Measurements from ENCODE around the gene QRICH2. TPM values are rescaled to one million over a fixed set of nuclear protein-coding genes. Genes with fewer than 3 reads are reported as not detected.
"Not testable (repeated sequence)": the region's sequence is repeated elsewhere in the genome, so short reads cannot be mapped to it uniquely, and the experiment has no call there.

The QRICH2 gene
- polyA plus RNA-seq, 1 donor = 8.9 TPM

DNA sequence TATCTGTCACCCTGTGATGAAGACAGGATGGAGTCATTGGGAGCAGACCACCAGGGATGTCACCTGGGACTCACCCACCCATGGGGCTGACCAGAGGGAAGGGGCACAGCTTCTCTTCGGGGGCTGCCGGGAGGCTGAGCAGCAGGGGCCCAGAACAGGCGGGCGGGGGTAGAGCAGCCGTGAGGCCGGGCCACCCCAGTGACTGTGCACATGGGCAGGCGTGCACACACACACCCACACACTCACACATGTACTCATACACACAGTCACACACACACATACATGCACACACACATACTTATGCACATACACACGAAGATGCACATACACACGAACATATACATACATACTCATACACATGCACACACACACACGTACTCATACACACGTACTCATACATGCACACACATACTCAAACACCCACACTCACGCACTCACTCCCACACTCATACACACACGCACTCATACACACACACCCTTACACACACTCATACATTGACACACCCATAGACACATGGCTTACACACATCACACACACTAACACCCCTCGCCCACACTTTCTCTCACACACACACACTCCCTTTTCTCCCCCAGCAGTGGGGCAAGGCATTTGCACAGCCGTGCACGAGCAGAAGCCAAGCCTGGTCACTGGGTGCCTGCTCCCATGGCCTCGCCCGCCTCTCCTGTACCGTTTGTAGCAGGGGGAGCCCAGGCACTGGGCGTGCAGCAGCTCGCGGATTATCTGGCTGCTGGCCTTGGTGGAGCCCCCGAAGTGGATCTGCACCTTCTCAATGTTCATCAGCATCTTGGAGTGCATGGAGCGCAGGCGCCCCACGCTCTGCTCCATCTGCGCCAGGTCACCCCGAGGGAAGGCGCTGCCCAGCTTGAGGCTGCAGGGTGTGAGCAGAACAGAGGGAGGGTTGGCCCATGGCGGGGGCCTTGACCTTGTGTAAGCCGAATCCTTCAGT is 30.5 kb downstream of the QRICH2 start:
- DNase-seq = no peak

DNA sequence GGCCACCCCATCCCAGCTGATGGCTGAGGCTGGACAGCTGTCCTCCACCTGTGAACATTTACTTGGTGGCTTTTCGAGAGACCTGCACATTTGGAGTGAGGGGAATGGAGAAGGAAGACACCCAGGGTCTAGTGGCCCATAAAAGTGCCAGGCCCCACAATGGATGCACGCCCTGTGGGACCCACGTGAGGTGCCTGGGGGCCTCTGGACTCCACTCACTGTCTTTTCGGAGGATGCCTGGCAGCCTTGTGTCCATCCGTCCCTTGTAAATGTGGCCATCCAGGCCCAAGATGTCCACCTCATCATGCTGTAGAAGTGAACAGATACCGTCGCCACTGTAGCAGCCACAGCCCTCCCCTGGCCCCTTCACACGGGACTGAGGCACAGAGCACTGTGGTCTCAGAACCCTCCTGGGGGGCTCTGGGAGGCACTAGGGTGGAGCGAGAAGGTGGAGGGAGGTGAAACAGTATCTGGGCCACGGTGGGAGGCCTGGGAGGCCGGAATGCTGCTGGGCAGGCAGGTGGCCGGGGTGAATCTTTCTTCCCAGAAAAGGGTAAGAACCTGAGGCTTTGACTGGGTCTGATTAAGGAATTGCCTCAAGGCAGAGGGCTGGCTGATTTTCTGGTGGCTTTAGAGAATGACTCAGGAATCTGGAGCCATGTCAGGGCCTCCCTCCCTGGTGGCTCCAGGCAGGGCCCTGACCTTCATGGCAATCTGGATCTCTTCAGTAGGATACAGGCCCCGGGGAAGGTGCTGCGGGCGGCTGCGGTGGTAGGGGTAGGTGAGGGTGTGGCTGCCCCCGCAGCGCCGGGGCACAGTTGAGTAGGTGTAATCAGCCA is 31.4 kb downstream of the QRICH2 start:
- DNase-seq = no peak

DNA sequence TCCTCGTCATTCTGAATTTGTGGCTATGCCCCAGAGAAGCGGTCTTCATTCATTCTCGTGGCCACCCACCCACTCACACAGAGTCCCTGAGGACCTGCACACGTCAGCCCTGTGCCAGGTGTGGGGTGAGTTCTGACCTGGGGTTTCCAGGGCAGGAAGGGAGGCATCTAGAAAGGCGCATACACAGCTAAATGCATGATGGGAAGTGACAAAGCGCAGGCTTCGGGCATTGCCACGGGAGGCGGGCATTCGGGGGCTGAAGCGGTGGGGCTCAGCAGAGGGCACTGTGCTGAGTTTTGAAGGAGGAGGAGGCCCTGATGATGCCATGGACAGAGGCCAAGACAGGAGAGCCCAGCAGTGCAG is 32.0 kb downstream of the QRICH2 start:
- no peak for DNase-seq

DNA sequence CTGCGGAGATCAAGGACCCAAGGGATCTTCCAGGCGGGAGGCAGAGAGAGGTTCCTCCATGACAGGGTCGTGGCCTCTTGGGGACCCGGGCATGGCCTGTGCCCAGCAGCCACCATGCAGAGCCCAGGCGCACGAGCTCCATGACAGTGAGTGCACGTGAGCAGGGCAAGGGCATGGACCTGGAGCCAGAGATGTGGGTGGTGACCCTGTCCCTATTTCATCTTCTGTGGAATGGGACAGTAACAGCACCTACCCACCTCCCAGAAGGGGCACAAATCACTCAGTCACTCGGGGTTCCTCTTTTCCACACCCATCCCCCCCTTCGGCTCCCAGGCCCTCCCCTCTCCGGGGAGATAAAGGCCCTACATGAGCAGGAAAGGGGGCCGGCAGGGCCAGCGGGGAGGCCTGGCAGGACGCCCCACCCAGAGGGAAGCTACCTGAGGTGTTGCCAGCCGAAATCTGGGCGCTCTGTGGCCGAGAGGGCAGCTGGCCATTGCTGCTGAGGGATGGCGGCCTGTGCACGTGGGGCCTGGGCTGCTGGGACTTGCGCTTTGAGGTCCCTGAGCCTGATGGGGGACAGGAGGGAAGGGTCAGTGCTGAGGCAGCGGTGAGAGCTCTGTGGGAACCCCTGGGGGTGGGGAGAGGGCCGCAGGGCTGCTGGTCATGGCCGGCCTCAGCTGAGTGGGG is 32.6 kb downstream of the QRICH2 start:
- no peak for DNase-seq

DNA sequence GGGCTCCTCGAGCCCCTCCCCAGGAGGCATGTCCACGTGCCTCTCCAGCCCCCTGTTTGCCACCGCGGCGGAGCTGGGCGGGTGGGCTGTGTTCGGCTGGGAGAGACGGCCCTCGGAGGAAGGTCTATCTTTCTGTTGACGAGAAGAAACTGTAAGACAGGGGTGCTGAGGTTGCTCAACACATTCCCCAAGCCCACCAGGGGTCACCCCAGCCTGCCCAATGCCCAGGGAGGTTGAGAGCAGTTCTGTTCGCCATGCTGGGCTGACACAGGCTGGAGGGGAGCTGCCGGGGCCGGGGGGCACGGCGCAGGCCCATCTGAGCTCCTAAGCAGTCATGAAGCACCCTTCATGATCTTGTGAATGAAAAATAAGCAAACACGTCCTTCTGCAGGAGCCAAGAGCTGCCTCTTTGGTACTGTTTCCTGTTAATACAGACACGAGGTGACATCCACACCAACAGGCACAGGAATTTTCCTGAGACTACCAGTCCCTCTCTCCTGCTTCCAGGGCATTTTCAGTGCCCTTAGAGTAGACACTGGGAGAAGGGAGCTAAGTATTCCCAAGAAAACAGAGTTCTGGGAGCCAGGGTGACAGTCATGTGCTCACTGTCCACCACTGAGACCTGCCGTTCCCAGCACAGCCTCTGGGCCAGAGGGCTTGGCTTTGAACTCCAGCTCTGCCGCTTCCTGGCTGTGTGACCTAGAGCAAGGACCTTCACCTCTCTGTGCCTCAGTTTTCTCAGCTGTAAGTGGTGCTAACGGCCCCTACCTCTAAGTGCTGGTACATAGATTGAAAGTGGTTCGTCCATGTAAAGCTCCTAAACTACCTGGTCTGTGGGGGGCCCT is 33.7 kb downstream of the QRICH2 start:
- DNase-seq = no peak

DNA sequence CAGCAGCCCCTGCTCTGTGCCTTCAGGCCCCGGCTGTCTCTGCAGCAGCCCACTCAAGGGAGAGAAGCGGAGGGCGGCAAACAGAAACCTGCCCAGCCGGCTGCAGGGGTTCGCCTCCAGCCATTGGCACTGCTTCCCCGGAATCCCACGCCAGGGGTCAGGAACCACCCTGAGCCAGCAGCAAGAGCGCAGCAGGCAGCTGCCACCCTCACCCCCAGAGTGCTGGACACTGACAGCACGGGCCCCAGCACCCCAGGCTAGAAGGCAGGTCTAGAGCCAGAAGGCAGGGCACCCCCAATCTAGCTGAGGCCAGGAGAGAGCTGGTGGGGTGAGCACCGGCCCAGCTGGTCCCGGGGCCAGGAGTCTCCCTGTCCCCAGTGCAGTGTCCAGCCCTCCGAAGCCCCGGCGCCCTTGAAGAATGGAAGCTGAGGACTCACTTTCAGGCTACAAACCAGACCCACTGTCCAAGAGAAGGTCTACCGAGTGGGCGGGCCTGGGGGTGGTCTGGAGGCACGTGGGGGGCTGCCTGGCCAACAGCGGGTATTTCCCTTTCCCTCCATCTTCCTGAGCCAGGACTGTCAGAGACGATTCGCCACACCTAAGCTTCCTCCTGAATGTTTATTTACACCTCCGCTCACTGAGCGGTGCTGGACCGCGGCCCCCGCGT is 34.5 kb downstream of the QRICH2 start:
- no peak for DNase-seq

DNA sequence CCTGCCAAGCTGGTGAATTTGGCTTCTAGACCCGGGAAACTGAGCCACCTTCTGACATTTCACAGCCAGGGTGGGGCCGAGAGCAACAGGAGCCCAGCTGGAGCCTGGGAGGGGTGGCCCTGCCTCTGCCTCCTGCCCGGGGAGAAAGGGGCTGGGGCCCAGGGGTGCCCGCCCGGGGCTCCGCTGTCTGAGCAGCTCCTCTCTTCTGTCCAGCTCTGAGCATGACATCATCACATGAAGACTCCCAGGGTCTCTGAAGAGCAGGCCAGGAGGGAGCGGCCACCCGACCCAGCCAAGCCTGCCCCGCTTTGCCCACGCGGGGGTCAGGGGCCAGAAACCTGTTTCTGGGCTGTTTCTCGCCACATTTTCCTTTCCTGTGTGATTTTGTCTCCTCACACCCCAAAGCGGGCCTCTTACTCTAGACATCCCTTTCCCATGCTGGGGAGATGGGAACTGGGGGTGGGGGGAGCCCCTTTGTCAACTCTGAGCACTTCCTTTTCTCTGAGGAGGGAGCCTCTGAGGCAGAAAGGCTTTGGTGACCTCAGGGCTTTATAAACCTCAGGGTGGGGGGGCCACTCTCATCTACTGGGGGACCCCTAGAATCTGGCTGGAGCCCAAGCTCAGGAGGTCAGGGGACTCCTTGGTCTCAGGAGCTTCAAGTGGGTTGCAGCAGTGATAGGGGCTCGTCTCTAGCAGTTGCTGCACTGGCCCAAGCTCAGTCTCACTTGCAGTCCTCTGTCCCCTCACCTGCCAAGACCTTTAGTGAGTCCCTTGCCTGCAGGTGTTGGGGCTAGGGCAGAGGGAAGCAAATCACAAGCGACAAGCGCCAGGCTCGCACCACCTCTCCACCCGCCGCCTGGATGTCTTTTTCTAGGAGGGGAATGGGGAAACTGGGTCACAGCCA is 35.3 kb downstream of the QRICH2 start:
- DNase-seq = no peak

DNA sequence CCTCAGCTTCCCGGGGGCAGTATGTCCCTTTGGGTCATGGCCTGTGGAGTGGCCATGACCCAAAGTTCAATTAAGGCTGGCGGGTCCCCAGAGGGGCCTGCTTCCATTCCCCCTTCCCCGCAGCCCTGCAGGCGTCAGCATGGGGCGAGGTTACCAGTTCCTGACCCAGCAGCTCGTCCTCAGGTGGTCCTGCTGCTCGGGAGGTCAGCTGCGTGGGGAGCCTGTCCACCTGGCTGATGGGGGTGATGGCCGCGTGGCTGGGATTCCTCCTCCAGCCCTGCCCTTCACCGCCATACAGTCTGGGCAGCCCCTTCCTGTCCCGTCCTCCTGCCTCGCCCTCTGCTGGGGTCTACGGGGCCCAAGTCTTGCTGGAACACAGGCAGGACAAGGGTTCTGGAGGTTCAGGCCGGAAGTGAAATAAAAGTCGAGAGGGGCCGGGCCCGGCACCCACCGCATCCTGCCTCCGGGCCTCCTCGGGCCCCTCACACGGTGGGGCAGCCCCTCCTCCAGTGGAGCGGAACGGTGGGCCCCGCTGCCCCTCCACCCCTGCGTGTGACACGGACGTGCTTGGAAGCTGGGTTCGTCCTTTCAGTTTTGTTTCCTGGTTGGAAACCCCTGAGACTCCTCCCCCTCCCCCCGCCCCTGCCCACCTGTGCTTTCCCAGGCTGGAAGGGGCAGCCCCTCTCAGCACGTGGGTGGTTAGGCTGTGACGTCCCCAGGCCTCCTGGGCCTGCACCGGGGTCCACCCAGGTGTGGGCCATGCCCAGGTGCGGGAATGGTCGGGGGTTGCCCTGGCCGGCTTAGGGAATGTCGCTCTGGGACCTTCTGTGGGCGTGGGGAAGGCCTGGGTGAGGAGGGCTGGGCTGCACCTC is 36.2 kb downstream of the QRICH2 start:
- DNase-seq = no peak

DNA sequence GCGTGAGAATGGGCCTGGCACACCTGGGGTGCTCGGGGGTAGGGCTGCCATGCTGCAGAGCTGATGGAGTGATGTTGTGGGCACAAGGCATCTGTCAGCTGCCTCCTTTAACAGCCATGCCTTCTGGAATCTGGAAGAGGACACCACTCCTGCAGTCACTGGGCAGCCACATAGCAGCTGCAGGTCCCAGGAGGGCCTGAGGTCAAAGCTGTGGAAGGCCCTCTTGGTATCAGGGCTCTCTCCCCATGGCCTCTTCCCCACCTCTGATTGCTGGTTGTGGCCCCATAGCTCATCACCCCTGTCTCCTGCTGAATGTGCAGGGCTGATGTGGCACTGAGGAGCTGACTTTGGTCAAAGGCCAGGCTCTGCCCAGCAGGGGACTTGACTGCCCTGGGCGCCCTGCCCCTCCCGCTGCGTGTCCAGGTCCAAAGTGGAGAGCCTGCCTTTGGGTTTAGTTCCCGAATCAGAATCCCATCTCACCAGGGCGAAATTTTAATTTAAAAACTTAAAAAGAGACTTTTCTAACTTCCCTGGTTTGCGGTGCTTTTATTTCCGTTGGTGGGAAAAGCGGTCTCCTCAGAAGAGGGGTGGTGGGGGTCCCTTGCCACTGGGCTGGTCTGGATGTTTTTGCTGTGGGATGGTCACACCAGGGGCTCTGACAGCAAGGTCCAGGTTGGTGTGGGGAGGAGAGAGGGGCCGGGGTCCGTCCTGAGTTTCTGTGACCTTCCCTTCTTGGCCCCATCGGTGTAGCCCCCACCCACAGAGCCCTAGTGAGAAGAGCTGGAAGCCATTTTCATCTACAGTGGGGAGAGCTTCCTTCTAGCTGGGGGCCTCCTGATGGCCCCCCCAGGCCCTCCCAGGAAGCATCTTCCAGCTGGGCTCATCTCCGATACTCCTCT is 37.1 kb downstream of the QRICH2 start:
- no peak for DNase-seq

DNA sequence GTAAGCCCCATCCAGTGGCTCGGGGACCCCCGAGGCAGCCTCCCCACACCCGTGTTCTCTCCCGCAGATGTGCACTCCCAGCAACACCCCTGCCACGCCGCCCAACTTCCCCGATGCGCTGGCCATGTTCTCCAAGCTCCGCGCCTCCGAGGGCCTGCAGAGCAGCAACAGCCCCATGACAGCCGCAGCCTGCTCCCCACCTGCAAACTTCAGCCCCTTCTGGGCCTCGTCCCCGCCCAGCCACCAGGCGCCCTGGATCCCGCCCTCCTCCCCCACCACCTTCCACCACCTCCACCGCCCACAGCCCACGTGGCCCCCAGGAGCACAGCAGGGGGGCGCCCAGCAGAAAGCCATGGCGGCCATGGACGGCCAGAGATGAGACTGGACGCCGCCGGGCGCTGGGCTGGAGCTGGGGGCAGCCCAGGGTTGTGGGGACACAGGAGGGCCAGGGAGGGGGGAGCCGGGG is 37.9 kb downstream of the QRICH2 start:
- DNase-seq = no peak

DNA sequence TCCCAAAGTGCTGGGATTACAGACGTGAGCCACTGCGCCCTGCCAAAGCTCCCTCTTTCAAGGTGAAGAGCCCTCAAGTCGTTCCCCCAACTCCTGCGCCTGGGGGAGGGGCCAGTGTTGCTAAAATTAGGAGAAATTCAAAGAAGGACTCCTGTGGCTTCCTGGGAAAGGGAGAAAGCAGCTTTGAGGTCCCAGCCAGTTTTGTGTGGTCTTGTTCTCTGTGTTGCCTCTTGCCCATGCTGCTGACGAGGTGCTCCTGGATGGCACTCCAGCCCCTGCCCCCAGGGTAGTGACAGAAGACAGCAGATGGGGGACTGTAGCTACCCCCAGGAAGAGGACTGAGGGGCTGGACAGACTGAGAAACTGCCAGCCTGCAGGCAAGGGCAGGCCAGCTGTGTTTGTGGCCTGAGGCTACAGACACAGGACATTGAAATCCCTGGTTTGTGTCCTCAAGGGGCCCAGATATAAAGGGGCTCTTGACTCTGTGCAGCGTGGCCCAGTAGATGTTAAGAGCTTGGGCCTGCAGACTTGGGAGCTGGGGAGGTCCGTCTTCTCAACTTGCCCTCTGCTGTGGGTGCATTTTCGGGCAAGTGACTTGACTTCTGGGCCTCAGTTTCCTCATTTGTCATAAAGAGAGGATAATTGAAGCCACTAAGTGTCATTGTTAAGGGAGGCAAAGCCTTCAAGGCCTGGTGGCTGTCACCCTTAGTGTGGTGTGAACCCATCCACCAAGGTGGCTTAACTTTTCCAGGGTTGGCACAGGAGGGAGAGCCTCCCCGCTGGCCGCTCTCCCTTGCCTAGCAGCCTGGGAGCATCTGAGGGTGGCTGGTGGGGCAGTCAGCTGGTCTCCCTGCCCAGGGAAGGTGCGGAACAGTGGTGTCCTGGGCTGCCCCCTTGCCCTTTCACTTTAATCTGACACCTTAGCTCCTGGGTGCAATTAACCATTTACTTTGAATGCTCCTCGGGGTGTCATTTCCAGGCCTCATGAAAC is 38.8 kb downstream of the QRICH2 start:
- DNase-seq = no peak

DNA sequence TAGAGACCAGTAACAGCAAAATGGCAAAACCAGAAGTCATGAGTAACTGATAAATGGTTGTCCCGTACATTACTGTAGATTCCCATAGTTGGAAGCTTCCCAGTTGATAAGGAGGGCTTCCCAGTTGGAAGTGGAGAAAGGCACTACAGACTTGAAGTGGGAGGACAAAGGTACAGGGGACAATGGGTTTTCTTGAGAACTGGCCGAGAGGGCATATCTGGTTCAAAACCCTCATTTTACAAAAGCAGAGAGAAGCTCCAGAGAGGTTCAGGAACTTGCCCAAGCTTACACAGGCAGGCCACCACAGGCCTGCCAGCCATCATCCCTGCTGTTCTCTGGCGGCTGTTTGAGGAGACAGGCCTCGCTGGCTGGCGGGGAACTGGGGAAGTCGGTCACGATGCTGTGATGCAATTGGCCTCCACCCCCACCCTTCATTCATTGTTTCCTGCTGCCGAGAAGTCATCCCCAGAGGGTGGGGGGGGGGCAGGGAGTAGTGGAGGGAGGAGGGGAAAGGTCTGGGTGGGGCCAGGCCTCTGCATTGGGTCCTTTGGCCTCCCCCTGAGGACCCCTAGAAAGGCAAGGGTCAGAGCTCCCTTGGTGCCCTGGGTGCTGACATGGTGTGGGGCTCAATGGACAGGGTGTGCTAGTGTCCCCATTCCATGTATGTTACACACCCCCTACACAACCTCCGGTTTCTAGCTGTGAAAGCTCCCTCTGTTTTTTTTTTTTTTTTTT is 39.9 kb downstream of the QRICH2 start:
- DNase-seq = no peak

DNA sequence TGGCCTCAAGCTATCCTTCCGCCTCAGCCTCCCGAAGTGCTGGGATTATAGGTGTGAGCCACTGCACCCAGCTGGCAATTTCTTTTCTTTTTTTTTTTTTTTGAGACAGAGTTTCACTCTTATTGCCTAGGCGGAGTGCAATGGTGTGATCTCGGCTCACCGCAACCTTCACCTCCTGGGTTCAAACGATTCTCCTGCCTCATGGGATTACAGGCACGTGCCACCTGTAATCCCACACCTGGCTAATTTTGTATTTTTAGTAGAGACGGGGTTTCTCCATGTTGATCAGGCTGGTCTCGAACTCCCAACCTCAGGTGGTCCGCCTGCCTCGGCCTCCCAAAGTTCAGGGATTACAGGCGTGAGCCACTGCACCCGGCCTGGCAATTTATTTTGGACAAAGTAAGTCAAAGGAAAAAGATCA is 40.5 kb downstream of the QRICH2 start:
- not testable (repeated sequence) for DNase-seq

DNA sequence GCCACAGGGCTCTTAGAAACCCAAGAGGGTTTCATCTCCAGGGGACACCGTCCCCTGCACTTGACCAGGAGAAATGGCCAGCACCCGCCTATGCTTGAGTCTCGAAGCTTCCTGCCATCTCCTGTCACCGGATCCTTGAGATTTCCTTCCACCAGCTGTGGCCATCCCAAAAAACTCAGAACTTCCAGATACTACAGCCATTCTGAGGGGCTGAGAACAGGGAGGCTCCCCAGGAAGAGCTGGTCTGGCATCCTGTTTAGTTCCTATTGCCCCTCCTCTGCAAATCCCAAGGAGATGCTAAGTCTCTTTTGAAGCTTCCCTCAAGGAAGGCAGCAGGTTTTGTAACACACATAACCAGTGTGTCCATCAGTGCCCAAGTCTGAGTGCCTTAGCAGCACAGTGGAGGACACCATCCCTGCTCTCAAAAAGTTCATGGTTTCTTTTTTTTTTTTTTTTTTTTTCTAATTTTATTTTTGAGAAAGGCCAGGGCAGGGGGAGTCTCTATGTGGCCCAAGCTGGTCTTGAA is 41.0 kb downstream of the QRICH2 start:
- DNase-seq = no peak

DNA sequence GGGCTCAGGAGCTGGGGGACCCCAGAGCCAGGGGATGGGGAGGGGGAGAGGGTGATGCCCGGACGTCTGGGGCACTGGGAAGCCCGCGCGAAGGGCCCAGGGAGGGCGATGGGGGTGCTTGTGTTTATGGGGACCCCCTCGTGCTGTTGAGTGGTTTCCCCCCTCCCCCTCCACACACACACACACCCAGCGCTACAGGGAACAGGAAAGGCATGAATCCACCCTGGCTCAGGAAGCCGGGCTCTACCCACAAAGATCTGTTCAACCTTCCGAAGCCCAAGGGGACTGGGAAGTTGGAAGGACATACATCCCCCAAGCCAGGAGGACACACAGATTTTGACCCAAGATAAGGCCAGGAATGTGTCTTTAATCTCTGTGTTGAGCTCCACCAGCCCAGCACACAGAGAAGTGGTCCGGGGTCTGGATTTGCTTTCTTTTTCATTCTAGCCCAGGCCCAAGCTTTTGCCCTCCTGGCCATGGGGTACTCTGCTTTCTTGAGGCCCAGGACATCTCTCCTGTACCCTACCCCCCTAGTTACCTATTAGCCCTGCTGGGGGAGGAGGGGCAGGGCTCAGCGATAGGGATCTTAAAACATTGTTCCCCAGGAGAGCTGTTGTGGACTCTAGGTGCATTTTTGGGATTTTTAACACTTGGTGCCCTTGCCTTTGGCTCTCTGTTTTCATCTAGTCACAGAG is 41.7 kb downstream of the QRICH2 start:
- no peak for DNase-seq

Measured in left kidney (tissue), 2 donors.